GM12878 (cell line): Measurements from ENCODE around the gene PLEKHJ1. TPM values are rescaled to one million over a fixed set of nuclear protein-coding genes. Genes with fewer than 3 reads are reported as not detected.

Experiments used
- ATAC-seq: fragments of 200-7000 bp; cut with Tn5 transposase; 3 replicates; pipeline ENCODE4 v1.9.1; 2020; ENCODE audit warnings: mild to moderate bottlenecking, moderate library complexity
- BruUV-seq: library from RNA; stranded (reverse); fragments of 400-500 nt; replicated peaks from 2 replicates; lab custom pipeline; 2021; lab: Mats Ljungman, UMichigan
- CTCF ChIA-PET: fragments of 300-600 bp; sonication (Branson Sonifier 250); formaldehyde crosslinking; extraction: SDS; loops from one replicate; lab custom pipeline; 2021; ENCODE audit warnings: inconsistent platforms; lab: Yijun Ruan, JAX
- POLR2A ChIA-PET: fragments of 350-600 bp; formaldehyde crosslinking; extraction: SDS; loops from one replicate; lab custom pipeline; 2021; ENCODE audit warnings: inconsistent platforms; lab: Charles Lee
- RAD21 ChIA-PET: fragments of 300-600 bp; sonication (Branson Sonifier 250); formaldehyde crosslinking; loops from one replicate; lab custom pipeline; 2023; ENCODE audit warnings: antibody characterized with exemption; ENCODE audit not compliant: unreplicated experiment; lab: Charles Lee
- SMC1A ChIA-PET: fragments of 300-600 bp; sonication (Branson Sonifier 250); formaldehyde crosslinking; loops from one replicate; lab custom pipeline; 2023; ENCODE audit not compliant: unreplicated experiment, uncharacterized antibody; lab: Charles Lee
- DNase-seq: peaks from one replicate; pipeline ENCODE4 v3.0.0-alpha.2; 2011; ENCODE audit warnings: low read depth, low spot score
- FAIRE-seq: peaks from 3 replicates; lab custom pipeline; 2011; peaks lifted over from hg19 to GRCh38; lab: Jason Lieb, UNC
- H2AFZ ChIP-seq: 2 replicates; pipeline ENCODE4 v1.6.0; 2011; ENCODE audit warnings: low read depth, low read length, control low read depth; ENCODE audit not compliant: control insufficient read depth
- H3K27ac ChIP-seq: 2 replicates; pipeline ENCODE4 v1.5.1; 2011; ENCODE audit warnings: control low read depth; ENCODE audit not compliant: control insufficient read depth, insufficient read depth
- H3K27me3 ChIP-seq, 2 experiments: replicated peaks in 1 of 2; 2 replicates each; pipeline versions ENCODE4 v1.6.0 to v1.6.1; 2011; ENCODE audit warnings: low read length in 1 of 2; ENCODE audit not compliant: control insufficient read depth in 2 of 2, insufficient read depth in 2 of 2
- H3K36me3 ChIP-seq, 2 experiments: 2 replicates each; pipeline ENCODE4 v1.5.1; 2011; ENCODE audit warnings: low read length in 1 of 2; ENCODE audit not compliant: control insufficient read depth in 2 of 2, insufficient read depth in 2 of 2
- H3K4me1 ChIP-seq: 2 replicates; pipeline ENCODE4 v1.6.1; 2011; ENCODE audit warnings: mild to moderate bottlenecking, low read length, moderate library complexity, mixed read lengths; ENCODE audit not compliant: control insufficient read depth, insufficient read depth
- H3K4me2 ChIP-seq: 2 replicates; pipeline ENCODE4 v1.6.0; 2011; ENCODE audit warnings: control low read depth; ENCODE audit not compliant: control insufficient read depth, insufficient read depth
- H3K4me3 ChIP-seq: fragments of 200-600 bp; sonication (generic); 2 replicates; pipeline ENCODE4 v1.5.1; 2016
- H3K79me2 ChIP-seq: 2 replicates; pipeline ENCODE4 v1.6.0; 2011; ENCODE audit warnings: low read length; ENCODE audit not compliant: control insufficient read depth, insufficient read depth
- H3K9ac ChIP-seq: 2 replicates; pipeline ENCODE4 v1.8.0; 2011; ENCODE audit warnings: low read length, control low read depth, mixed read lengths; ENCODE audit not compliant: control insufficient read depth, insufficient read depth
- H3K9me3 ChIP-seq: replicated peaks from 3 replicates; pipeline ENCODE4 v1.5.1; 2011; ENCODE audit warnings: mild to moderate bottlenecking, low read length; ENCODE audit not compliant: control insufficient read depth, insufficient read depth
- H4K20me1 ChIP-seq: 2 replicates; pipeline ENCODE4 v1.6.0; 2011; ENCODE audit not compliant: control insufficient read depth, insufficient read depth
- CBFB ChIP-seq: IDR thresholded peaks from 2 replicates; pipeline ENCODE4 v1.6.1; 2016; ENCODE audit warnings: antibody characterized with exemption, low read depth
- CBX3 ChIP-seq: fragments of 200-600 bp; sonication (generic); IDR thresholded peaks from 2 replicates; pipeline ENCODE4 v1.6.1; 2016; ENCODE audit warnings: low read depth, borderline replicate concordance
- IKZF1 ChIP-seq: fragments of 450-650 bp; conservative IDR thresholded peaks from 2 replicates; pipeline ENCODE4 v1.6.1; 2017; ENCODE audit warnings: antibody characterized with exemption, mild to moderate bottlenecking
- KAT2A ChIP-seq: conservative IDR thresholded peaks from 2 replicates; pipeline ENCODE4 v1.6.1; 2011; ENCODE audit warnings: low read depth, low read length; ENCODE audit not compliant: control insufficient read depth
- PML ChIP-seq: IDR thresholded peaks from 2 replicates; pipeline ENCODE4 v1.6.1; 2012; ENCODE audit warnings: low read length, inconsistent platforms
- SPI1 ChIP-seq: IDR thresholded peaks from 2 replicates; pipeline ENCODE4 v1.6.1; 2011; ENCODE audit warnings: low read depth, mild to moderate bottlenecking, low read length, moderate library complexity, borderline replicate concordance; ENCODE audit not compliant: insufficient read depth
- SREBF2 ChIP-seq: IDR thresholded peaks from 2 replicates; pipeline ENCODE4 v1.6.1; 2012; ENCODE audit warnings: mild to moderate bottlenecking, low read length
- WGBS: methylation state at CpG from one replicate; pipeline ENCODE4 v1.1.6; 2016; ENCODE audit warnings: low lambda C conversion rate; ENCODE audit not compliant: insufficient replicate concordance, insufficient coverage; ENCODE audit errors: missing lambda C conversion rate; 5-methylcytosine and 5-hydroxymethylcytosine counted together
- in situ Hi-C: fragments of 300-500 bp; cut with MboI; formaldehyde crosslinking; loops from 9 replicates; pipeline ENCODE4 v1.14.3; 2018; ENCODE audit warnings: mixed read lengths
- intact Hi-C: fragments of 100-400 bp; cut with micrococcal nuclease; formaldehyde crosslinking; loops from one replicate; pipeline ENCODE4 v1.14.2; 2022; ENCODE audit not compliant: unreplicated experiment
- polyA plus RNA-seq, 11 experiments: library from polyadenylated mRNA; depleted of rRNA in 4 of 11; unstranded in 6 of 11; stranded (reverse) in 5 of 11; fragments of >200 nt; fragmentation: Nextera tagmentation in 4 of 11; fragmentation: Illumina TruSeq in 1 of 11; extraction: Ambion mirVana in 4 of 11; extraction: Trizol in 1 of 11; gene quantifications; 1 replicate in 1 of 11; 2 replicates in 10 of 11; pipeline versions ENCODE4 v1.2.1 to v1.2.3, GENCODE V29; 2011 to 2016; ENCODE audit warnings: inconsistent platforms in 2 of 11, missing spikeins in 2 of 11, low read depth in 1 of 11
- total RNA-seq, 4 experiments: library from RNA; depleted of rRNA in 3 of 4; stranded (reverse); fragments of >200 nt in 3 of 4; fragmentation: Illumina TruSeq in 1 of 4; extraction: Trizol in 1 of 4; gene quantifications; 2 replicates each; pipeline versions ENCODE4 v1.2.1 to v1.2.3, GENCODE V29; 2013 to 2021
- TF ChIP-seq, protein P1 (sequence below): fragments of 150-350 bp; IDR thresholded peaks from 2 replicates; pipeline ENCODE4 v1.6.1; 2016; ENCODE audit warnings: low read depth, low read length
- TF ChIP-seq, protein P2 (sequence below): fragments of 450-650 bp; IDR thresholded peaks from 2 replicates; pipeline ENCODE4 v1.6.1; 2018; ENCODE audit warnings: mild to moderate bottlenecking, low read depth, moderate library complexity; ENCODE audit not compliant: partially characterized antibody

PLEKHJ1 gene
- total and polyA plus RNA-seq, 10 of the 15 experiments (the other 5 are each of a cell fraction or from before 2014, with no cell fraction given), result 1.3 to 133 (median 75.0) TPM

DNA sequence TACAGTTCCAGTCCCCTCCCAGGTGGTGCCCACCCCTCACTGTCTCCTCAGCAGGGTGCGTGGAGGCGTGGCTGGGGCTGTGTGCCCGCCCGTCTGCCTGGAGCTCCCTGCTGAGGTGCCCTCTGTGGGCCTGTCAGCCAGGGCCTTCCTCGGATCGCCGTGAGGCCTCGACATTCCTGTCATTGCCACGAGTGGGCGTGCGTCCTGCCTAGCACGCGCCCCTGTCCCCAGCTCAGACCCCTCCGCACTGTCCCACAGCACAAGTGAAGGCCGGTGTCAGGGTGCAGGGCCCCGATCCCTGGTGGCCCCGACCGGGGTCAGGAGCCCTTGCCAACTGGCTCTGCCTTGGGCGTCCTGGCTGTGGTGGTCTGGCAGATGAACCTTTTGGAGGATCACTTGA, 40.2 kb downstream of the PLEKHJ1 start:
- Histone ChIP-seq H3K79me2 (peaks cover 5% of the 10 kb centered on the region; the same call in 1 of the 2 replicates), H3K27ac (no peak overlapping the region), H4K20me1 (0 out of 2 replicates have a peak, but pooled peaks cover 2% of the 10 kb centered on the region), H3K36me3 (peaks cover 11 to 62% of the 10 kb centered on the region in 2 experiments; a peak in 3 of 4 replicates), H2AFZ (no peak overlapping the region), H3K4me3 (no peak overlapping the region), H3K9ac (no peak overlapping the region), H3K27me3 (no peaks in the 10 kb centered on the region), H3K4me2 (no peak overlapping the region), H3K9me3 (no peaks in the 10 kb centered on the region)
- in situ Hi-C loops, result no loop called here
- RAD21 ChIA-PET, result no interaction called here
- BruUV-seq, result no TSS peak
- POLR2A ChIA-PET, result no interaction called here
- no peak for FAIRE-seq
- SMC1A ChIA-PET, result no interaction called here
- TF ChIP-seq, protein P1, sequence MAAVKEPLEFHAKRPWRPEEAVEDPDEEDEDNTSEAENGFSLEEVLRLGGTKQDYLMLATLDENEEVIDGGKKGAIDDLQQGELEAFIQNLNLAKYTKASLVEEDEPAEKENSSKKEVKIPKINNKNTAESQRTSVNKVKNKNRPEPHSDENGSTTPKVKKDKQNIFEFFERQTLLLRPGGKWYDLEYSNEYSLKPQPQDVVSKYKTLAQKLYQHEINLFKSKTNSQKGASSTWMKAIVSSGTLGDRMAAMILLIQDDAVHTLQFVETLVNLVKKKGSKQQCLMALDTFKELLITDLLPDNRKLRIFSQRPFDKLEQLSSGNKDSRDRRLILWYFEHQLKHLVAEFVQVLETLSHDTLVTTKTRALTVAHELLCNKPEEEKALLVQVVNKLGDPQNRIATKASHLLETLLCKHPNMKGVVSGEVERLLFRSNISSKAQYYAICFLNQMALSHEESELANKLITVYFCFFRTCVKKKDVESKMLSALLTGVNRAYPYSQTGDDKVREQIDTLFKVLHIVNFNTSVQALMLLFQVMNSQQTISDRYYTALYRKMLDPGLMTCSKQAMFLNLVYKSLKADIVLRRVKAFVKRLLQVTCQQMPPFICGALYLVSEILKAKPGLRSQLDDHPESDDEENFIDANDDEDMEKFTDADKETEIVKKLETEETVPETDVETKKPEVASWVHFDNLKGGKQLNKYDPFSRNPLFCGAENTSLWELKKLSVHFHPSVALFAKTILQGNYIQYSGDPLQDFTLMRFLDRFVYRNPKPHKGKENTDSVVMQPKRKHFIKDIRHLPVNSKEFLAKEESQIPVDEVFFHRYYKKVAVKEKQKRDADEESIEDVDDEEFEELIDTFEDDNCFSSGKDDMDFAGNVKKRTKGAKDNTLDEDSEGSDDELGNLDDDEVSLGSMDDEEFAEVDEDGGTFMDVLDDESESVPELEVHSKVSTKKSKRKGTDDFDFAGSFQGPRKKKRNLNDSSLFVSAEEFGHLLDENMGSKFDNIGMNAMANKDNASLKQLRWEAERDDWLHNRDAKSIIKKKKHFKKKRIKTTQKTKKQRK, result no peak
- TF ChIP-seq IKZF1, result no peak
- no peak for TF ChIP-seq SPI1
- no peak for TF ChIP-seq CBFB
- TF ChIP-seq SREBF2, result no peak
- no peak for TF ChIP-seq PML
- TF ChIP-seq, protein P2, sequence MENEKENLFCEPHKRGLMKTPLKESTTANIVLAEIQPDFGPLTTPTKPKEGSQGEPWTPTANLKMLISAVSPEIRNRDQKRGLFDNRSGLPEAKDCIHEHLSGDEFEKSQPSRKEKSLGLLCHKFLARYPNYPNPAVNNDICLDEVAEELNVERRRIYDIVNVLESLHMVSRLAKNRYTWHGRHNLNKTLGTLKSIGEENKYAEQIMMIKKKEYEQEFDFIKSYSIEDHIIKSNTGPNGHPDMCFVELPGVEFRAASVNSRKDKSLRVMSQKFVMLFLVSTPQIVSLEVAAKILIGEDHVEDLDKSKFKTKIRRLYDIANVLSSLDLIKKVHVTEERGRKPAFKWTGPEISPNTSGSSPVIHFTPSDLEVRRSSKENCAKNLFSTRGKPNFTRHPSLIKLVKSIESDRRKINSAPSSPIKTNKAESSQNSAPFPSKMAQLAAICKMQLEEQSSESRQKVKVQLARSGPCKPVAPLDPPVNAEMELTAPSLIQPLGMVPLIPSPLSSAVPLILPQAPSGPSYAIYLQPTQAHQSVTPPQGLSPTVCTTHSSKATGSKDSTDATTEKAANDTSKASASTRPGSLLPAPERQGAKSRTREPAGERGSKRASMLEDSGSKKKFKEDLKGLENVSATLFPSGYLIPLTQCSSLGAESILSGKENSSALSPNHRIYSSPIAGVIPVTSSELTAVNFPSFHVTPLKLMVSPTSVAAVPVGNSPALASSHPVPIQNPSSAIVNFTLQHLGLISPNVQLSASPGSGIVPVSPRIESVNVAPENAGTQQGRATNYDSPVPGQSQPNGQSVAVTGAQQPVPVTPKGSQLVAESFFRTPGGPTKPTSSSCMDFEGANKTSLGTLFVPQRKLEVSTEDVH, result no peak
- TF ChIP-seq KAT2A, result no peak
- TF ChIP-seq CBX3, result no peak
- TF ChIP-seq, all 136 proteins: peak for 0
- no peak for ATAC-seq
- DNase-seq, result no peak
- 98% methylated on average over 16 of the region's 19 CpGs for WGBS
- H3K4me1 ChIP-seq, result no peaks in the 10 kb centered on the region
- CTCF ChIA-PET, result no interaction called here
- intact Hi-C loops, result no loop called here
